RWPE1 (cell line): ENCODE data around the gene FOXP1.

Experiments
- CTCF ChIA-PET: fragments of 350-600 bp; sonication (Branson Sonifier 250); formaldehyde crosslinking; extraction: SDS; loops from one replicate; lab custom pipeline; 2021; lab: Yijun Ruan, JAX
- POLR2A ChIA-PET: fragments of 400-600 bp; formaldehyde crosslinking; extraction: SDS; loops from one replicate; lab custom pipeline; 2020; ENCODE audit warnings: antibody characterized with exemption; ENCODE audit not compliant: low non-redundant PET; lab: Yijun Ruan, JAX
- DNase-seq: peaks from one replicate; pipeline ENCODE4 v3.0.0; 2012; ENCODE audit warnings: low spot score
- H3K27ac ChIP-seq: fragments of 450-650 bp; 2 replicates; pipeline ENCODE4 v1.5.1; 2017
- TF ChIP-seq, protein P1 (sequence below): fragments of 450-650 bp; conservative IDR thresholded peaks from 2 replicates; pipeline ENCODE4 v1.5.1; 2017; ENCODE audit warnings: low read depth, mild to moderate bottlenecking

Gene FOXP1

DNA sequence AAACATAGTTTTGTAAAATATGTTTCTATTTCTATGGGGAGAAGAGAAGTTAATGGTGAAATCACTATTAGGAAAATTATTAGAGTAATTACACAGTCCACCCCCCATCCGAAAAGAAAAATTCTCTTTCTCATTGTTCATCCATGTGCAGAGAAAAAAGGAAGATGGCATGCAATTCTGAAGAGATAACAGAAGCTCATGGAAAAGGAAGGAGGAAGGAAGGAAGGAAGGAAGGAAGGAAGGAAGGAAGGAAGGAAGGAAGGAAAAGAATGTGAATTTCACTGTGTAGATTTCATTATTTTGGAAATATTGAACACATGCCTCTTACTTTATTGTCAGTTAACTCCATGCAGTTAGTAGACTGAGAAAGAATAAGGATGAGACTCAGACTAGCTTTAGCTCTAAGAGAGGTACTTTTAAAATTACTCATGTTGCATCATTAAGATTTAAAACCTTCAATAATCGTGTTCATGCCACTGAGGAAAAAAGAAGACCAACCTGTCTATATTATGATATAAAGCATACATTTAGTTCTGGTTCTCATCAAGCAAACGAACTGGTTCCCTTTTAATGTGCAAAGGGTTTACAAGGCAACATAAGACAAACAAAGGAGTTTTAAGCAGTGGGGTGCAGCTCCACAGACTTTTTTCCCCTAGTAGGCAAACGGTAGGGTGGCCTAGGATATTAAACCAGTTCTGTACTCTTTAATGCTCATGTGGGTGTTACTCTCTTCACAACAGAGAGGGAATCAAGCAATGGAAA is 379.6 kb downstream of the FOXP1 start:
- DNase-seq = no peak
- POLR2A ChIA-PET = no interaction called here
- CTCF ChIA-PET = interaction anchor here (0.6 kb wide), 1 partner anchor 110 kb away, joined by 3 read pairs; no protein-coding TSS in a partner anchor
- TF ChIP-seq, protein P1, sequence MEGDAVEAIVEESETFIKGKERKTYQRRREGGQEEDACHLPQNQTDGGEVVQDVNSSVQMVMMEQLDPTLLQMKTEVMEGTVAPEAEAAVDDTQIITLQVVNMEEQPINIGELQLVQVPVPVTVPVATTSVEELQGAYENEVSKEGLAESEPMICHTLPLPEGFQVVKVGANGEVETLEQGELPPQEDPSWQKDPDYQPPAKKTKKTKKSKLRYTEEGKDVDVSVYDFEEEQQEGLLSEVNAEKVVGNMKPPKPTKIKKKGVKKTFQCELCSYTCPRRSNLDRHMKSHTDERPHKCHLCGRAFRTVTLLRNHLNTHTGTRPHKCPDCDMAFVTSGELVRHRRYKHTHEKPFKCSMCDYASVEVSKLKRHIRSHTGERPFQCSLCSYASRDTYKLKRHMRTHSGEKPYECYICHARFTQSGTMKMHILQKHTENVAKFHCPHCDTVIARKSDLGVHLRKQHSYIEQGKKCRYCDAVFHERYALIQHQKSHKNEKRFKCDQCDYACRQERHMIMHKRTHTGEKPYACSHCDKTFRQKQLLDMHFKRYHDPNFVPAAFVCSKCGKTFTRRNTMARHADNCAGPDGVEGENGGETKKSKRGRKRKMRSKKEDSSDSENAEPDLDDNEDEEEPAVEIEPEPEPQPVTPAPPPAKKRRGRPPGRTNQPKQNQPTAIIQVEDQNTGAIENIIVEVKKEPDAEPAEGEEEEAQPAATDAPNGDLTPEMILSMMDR = no peak
- no peak overlapping the region for H3K27ac ChIP-seq

DNA sequence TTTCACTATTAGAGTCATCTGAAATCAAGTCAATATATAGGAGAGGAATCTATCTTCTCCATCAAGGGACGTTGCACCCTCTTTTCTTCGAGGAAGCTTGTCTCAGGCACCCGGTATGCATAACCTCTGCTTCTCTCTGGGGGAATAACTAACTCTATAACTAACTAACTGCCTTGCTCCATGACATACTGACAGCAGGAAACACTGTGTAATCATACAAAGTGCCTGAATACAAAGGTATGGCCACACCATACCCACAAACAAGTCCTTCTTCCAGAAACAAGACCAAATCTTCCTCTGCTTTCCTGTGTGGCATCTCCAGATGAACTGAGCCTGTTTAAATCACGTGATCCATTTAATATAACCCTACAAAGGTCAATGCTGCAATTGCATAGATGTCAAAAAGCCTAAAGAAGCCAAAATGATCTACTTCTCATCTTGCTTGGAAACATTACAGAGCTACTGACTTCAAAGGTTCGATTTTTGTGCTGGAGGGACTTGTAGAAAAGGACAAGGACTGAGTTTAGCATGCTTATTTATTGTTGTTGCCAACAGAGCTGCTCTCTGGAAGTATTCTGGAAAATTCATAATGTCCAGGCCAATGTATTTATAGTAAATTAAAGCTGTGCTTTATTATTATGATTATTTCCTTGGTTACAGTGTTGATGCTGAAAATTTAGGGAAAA is 380.5 kb downstream of the FOXP1 start:
- POLR2A ChIA-PET = no interaction called here
- CTCF ChIA-PET = interaction anchor here (0.6 kb wide), 2 partner anchors 109 to 149 kb away, joined by 3 read pairs; no protein-coding TSS in a partner anchor

DNA sequence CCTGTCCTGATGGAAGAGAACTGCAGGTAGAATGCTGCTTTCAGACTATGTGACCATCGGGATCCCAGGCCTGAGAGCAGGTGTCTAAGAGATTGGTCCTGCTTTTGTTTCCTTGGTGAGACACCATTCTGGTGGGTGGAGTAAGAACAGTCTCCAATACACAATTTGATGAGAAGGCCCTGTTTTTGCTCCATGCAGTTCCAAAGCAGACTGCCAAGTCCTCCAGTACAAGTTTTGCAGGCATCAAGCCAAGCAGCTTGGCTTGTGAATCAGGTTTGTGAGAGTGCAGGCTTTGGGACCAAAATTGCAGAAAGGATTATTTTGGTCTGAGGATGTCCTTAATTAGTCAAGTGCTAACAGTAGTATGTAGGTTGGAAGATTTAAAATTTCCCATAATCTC is 381.6 kb downstream of the FOXP1 start:
- H3K27ac ChIP-seq = no peak overlapping the region
- CTCF ChIA-PET = no interaction called here
- no peak for DNase-seq
- POLR2A ChIA-PET = no interaction called here
- TF ChIP-seq, protein P1 = no peak

More for the DNA sequence above, 380.5 kb downstream of the FOXP1 start:
- no peak for DNase-seq
- TF ChIP-seq, protein P1 = no peak
- no peak overlapping the region for H3K27ac ChIP-seq

DNA sequence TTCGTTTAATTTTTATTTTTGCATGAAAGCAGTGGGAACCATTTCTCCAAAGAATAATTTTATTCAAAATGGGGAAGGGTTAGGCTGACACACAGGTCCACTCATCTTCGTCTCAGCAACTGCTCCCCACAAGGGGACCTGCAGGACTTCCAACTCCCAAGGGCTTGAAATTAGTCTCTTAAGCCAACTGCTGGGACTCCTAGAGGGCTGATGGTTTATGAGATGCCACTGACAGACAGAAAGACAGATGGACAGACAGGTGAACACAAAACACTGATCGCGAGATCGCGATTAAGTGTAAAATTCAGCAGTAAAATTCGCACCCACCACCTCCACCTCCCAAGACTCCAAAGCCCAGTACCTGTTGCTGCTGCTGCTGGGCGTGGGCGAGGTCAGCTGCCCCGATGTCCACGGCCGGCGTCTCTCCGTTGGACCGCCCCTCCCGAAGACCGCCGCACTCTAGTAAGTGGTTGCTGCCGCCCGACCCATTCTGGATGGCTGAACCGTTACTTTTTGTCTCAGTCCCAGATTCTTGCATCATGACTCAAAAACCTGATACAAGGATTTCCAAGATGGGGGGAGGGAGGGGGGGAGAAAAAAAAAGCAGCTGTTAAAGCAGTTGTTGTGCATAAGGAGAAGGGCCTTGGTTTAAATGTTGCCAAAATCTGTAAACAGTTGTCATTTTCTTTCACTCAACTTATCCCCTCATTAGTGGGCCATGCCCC is 385.5 kb downstream of the FOXP1 start:
- no peak overlapping the region for H3K27ac ChIP-seq
- no peak for DNase-seq
- TF ChIP-seq, protein P1 = no peak
- CTCF ChIA-PET = no interaction called here
- POLR2A ChIA-PET = no interaction called here

DNA sequence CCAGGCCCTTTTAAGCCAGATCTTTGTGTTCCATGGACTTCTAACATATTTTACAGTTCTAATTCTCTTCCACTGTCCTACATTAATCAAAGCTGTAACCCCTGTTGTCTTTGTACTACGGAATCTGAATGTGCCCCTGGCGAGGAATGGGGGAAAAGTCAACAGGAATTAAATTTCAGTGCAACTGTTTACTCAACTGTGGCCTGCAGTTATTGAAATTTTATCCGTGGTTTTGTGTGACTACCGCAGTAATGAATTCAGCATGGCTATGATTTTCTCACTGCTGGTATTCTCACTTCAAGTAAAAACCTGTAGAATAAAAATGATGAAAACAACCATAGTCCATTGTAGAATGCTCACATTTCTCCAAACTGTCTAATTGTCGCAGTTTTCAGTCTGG is 388.0 kb downstream of the FOXP1 start:
- CTCF ChIA-PET = no interaction called here
- POLR2A ChIA-PET = no interaction called here

DNA sequence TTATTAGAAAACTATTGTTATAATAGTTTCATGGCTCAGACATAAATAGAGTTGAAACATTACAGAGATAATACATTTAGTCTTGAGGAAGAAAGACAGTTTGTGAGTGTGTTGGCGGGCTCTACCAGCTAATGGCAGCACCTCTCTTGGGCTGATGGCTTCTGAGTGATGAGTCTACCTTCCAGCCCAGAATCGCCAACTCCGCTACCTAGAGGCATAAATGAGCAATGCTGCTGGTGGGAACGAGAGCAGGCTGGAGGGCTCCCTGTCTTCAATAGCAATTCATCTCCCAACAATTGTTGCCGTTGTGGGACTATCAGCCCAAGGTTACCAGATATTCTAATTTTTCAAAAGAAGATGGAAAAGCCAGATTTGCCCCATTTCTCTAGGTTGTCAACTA is 388.7 kb downstream of the FOXP1 start:
- no peak for DNase-seq
- ChIA-PET POLR2A (no interaction called here), CTCF (no interaction called here)
- TF ChIP-seq, protein P1 = no peak
- no peak overlapping the region for H3K27ac ChIP-seq

More for the DNA sequence above, 388.0 kb downstream of the FOXP1 start:
- no peak for DNase-seq
- TF ChIP-seq, protein P1 = no peak
- no peak overlapping the region for H3K27ac ChIP-seq
